Stimulated activated CD4-positive, alpha-beta T cell treated with anti-CD3 and anti-CD28 coated beads, Interleukin-15, amount 100 ng/mL, for 1 hour (primary cell): ENCODE data around the gene M1AP.
"Not testable (repeated sequence)": the region's sequence is repeated elsewhere in the genome, so short reads cannot be mapped to it uniquely, and the experiment has no call there.

Source experiments
- DNase-seq, 2 donors: peaks; one replicate each; pipeline ENCODE4 v3.0.0-alpha.2; 2020; ENCODE audit warnings: low read depth in 1 of 2, low spot score in 1 of 2

M1AP gene

DNA sequence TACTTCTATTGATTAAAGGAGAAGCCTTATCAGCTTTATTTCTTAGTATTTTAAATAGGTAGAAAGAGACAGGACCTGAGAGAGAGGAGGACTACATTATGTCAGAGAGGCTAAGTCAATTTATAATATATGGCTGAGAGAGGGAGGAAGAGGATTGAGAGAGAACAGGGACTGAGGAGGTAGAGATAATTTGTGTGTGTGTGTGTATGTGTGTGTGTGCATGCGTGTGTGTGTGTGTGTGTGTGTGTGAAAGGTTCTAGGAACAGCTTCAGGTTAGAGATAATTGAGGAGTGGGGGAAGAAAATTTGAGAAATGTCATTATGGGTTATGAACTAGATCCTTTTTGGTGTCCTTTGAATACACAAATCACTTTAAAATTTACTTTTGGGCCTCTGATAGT lies 78.4 kb downstream of the M1AP start:
- no peak for DNase-seq

- DNase-seq: no peak
Measured at GRCh38 chr2:74567881-74568280, 80.2 kb downstream of the M1AP start.

GRCh38 chr2:74566754-74567085 lies 81.4 kb downstream of the M1AP start:
- no peak for DNase-seq

GRCh38 chr2:74566076-74566753 lies 81.9 kb downstream of the M1AP start:
- DNase-seq: no peak

- DNase-seq: no peak
Measured at GRCh38 chr2:74564222-74564621, 83.9 kb downstream of the M1AP start.

GRCh38 chr2:74562126-74562775 lies 85.9 kb downstream of the M1AP start:
- DNase-seq: no peak

DNA sequence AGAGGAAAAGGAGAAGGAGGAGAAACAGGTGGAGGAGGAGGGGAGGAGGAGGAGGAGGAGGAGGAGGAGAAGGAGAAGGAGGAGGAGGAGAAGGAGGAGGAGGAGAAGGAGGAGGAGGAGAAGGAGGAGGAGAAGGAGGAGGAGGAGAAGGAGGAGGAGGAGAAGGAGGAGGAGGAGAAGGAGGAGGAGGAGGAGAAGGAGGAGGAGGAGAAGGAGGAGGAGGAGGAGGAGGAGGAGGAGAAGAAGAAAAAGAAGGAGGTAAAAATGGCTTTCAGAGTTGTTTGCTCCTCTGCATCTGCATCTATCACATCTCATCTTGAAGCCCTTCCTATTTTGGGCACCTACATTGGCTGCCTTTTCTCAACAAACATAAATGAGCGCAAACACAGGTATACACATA lies 87.1 kb downstream of the M1AP start:
- not testable (repeated sequence) for DNase-seq

GRCh38 chr2:74560591-74560990 lies 87.5 kb downstream of the M1AP start:
- DNase-seq: no peak

DNA sequence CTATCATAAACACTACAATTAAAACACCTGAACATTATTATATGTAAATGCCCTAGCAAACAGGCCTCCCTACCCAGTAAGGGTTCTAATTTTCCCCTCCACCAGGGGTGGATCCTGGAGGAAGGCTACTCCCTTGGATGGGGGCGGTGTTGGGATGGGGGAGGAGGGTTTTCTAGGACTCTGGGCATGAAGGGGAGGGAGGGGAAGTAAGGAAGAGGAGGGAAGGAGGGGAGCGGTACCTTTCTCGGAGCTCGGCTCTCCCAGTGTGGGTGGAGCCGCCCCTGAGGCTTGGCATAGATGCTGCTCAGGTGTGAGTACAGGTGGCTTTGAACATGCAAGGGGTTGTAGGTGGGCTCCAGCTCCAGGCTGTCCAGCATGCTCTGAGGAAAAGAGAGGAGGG lies 88.2 kb downstream of the M1AP start:
- no peak for DNase-seq

DNA sequence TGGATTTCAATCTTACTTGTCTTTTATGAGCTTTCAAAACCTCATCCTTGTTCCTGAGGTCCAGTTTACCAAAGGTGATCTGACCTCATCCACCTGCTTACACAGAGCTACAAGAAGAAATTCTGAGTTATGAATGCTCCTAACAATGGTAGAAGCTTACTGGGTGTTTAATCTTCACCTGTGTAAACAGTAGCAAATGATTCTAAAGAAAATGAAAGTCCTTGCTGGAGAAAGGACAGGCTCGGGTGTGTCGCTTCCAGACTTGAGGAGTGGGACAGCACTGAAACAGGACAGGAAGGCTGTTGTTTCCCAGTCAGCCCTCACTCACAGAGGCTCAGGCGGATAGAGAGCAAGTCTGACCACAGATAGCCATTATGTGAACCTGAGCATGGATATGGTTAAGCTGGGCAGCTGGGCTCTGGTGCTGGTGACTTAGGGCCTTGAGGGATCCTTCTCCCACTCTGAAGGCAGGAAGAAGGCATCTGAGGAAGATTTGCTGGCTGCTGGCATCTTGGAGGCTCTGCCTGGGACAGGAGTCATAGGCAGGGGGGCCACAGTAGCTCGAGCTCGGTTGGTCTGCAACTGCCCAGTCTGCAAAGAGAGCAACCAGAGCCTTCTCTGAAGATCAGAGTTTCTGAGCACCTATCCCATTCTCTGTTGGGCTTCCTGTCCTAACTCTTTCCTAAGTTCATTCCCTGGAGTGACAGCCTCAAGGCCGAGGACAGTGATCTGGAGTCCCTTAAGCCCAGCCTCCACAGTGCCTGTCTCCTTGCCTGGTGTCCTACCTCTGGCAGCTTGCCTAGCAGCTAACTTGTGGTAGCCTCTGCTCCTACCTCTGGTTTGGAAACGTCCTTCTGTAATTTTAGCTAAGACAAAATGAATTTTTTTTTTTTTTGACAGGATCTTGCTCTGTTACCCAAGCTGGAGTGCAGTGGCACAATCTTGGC lies 89.6 kb downstream of the M1AP start:
- no peak for DNase-seq

- no peak for DNase-seq
Measured at GRCh38 chr2:74556831-74557370, 91.2 kb downstream of the M1AP start.

DNA sequence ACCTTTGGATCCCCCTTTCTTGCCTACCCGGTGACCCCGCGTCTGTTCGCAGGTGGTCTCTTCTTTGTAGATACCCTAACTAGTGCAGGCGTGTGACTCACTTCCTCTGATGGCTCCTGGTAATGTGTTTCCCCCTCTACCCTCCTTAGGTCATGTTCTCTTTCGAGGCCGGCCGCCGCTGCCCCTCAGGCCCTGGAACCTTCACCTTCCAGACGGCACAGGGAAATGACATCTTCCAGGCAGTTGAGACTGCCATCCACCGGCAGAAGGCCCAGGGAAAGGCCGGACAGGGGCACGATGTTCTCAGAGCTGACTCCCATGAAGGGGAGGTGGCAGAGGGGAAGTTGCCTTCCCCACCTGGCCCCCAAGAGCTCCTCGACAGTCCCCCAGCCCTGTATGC lies 92.0 kb downstream of the M1AP start:
- DNase-seq: no peak

GRCh38 chr2:74555610-74556103 lies 92.5 kb downstream of the M1AP start:
- no peak for DNase-seq

- DNase-seq: peak in 1 of 2 donors; percentile 28
Measured at GRCh38 chr2:74554820-74555531, 93.2 kb downstream of the M1AP start.

DNA sequence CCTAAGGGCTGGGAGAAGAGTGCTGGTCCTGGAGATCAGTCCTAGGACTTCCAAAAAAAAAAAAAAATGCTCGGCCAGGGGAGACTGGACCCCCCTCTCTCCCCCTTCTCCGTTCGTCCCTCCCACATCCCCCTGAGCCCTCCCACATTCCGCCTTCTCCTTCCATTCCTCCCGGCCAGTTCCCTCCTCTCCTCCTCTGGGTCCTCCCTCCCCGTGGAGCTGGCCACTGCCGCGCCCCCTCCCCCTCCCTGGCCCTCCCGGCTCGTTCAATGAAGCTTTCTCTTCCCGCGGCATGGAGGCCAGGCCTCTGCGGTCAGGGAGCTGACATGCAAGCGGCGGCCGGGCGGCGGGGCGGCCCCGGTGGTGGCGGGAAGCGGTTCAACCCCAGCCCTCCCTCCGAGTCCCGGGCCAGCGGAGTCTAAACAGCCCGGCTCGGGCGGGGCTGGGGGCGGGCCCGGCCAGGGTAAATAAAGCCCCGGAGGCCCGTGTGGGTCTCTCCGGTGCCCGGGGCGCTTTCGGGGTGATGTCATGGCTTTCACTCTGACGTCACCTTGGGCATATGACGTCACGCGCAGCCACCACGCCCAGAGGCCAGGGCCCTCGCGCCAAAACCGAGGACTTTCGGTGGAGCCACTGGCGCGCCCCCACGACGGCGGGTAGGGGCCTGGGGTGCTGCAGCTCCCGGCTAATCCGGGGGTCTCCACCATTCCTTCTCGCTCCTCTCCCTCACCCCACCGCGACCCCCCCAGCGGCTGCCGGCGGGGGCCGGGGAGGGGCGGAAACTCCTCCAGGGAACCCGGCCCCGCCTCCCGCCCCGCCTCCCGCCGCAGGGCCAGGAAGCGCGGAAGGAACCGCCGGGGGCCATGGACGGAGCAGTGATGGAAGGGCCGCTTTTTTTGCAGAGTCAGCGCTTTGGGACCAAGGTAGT lies 94.0 kb downstream of the M1AP start, which contains the start of the genes DOK1 and LOXL3:
TSS of gene DOK1 (plus strand) at position 829 of the 928 bp plus-strand sequence. CDS start at position 864, 35 bp downstream.
TSS of gene LOXL3 (minus strand) at position 51 of the 928 bp plus-strand sequence. CDS start 1,308 bp downstream, outside the sequence.
- DNase-seq: peak; percentile 63 to 78

DNA sequence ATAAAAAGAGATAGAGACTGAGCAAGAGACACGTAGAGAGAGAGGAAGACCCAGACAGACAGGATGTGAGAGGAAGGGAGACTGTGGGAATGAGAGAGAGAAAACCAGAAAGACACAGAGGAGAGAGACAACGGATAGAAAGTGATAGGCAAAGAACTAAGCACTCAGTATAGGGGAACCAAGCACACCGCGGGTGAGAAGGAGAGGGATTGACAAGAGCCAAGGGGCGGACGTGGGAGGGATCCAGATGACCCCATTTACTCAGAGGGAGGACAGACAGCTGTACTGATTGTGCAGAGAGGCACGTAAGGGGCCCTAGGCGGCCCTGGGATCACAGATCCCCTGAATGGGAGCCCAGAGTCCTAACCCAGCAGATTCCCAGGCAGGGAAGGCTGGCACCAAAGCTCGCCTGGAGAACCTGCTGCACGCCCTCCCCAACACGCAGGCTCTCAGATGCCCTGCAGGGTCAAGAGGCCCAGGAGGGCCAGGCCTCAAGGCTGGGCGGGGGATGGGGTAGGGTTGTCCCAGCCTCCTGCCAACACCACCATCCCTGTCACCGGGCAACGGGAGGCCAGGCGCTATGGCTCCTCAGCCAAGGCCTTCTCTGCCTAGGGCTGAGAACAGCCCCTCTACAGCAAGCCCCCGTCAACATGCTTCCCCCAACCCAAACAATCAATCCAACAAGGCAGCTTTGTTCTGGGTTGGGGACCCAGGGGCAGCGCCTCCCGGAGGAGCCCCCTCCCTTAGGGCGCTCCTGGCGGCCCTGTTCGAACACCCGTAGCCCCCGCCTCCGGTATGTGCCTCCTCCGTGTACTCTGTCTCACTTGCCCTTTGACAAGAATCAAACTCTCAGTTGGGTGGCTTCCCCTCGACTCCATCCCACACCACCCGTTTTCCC lies 95.0 kb downstream of the M1AP start:
- DNase-seq: no peak

- DNase-seq: no peak
Measured at GRCh38 chr2:74551942-74552913, 95.9 kb downstream of the M1AP start.
